HG02884 (cell line): Measurements from ENCODE around the gene TIGD3.

Experiments
- ATAC-seq: cut with Tn5 transposase; IDR thresholded peaks from one replicate; pipeline ENCODE4 v1.9.1; 2021; ENCODE audit warnings: mild to moderate bottlenecking, moderate library complexity; ENCODE audit not compliant: unreplicated experiment

TIGD3 gene, protein sequence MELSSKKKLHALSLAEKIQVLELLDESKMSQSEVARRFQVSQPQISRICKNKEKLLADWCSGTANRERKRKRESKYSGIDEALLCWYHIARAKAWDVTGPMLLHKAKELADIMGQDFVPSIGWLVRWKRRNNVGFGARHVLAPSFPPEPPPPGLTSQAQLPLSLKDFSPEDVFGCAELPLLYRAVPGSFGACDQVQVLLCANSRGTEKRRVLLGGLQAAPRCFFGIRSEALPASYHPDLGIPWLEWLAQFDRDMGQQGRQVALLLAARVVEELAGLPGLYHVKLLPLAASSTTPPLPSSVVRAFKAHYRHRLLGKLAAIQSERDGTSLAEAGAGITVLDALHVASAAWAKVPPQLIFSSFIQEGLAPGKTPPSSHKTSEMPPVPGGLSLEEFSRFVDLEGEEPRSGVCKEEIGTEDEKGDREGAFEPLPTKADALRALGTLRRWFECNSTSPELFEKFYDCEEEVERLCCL

DNA sequence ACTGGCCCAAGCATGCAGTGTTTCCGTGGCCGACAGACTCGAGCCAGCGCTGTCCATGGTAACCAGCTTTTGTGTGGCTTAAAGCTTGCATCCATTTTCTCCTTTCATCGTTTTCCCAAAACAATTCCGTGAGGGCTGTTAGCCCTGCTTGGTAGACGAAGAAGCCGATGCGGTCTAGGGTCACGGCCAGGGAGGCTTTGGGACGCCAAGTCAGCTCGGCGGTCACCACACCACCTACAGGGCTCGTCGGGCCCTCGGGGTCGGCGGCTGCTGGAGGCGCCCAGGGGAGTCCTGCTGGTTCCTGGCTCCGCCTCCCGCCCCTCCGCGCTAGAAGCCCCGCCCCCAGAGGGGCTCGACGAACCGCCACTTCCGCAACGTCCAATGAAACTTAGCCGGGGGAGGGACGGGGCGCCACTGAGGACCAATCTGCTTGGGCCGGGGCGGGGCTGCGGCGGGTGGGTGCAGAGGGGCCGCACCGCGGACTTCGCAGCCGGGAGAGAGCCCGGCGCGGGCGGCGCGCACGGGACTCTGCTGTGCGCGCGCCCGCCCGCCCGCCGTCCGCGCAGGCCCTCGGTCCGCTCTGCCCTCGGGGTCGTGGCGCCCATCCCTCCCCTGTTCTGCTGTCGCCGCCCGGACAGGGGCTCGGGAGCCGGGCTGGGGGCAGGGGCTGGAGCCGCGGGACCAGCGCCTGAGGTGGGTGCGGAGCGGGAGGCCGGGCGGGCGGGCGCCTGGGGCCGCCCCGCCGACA lies at the start of gene TIGD3:
TSS of gene TIGD3 (plus strand) at position 487 of the 748 bp plus-strand sequence. CDS start 1,058 bp downstream, outside the sequence.
- ATAC-seq: peak; percentile 84

DNA sequence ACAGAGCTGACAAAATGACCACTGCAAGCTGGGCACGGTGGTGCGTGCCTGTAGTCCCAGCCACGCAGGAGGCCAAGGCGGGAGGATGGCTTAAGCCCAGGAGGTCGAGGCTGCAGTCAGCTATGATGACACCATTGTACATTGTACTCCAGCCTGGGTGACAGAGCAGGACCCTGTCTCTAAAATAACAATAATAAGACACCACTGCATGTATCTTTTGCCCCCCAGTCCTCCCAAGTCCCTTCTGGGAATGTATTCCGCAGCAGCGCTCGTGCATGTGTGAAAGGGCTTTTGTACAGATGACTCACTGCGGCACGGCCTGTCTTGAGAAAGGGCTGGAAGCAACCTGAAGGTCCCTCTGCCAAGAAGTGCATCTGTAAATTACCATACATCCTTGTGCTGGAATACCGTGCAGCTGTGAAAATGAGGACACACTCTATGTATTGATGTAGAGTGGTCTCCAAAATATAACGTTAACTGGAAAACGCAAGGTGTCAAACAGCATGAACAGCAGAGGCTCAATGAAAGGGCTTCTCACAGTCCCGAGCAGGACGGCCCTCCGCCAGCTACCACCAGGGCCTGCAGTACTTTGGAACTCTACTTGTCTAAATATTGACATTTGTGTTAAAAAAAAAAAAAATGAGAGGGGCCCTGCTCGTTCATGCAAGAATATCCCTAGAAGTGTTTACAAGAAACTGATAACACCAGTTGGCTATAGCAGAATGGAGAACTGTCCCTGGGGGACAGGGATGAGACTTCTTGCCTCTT lies 48.9 kb upstream of the TIGD3 start:
- no peak for ATAC-seq

DNA sequence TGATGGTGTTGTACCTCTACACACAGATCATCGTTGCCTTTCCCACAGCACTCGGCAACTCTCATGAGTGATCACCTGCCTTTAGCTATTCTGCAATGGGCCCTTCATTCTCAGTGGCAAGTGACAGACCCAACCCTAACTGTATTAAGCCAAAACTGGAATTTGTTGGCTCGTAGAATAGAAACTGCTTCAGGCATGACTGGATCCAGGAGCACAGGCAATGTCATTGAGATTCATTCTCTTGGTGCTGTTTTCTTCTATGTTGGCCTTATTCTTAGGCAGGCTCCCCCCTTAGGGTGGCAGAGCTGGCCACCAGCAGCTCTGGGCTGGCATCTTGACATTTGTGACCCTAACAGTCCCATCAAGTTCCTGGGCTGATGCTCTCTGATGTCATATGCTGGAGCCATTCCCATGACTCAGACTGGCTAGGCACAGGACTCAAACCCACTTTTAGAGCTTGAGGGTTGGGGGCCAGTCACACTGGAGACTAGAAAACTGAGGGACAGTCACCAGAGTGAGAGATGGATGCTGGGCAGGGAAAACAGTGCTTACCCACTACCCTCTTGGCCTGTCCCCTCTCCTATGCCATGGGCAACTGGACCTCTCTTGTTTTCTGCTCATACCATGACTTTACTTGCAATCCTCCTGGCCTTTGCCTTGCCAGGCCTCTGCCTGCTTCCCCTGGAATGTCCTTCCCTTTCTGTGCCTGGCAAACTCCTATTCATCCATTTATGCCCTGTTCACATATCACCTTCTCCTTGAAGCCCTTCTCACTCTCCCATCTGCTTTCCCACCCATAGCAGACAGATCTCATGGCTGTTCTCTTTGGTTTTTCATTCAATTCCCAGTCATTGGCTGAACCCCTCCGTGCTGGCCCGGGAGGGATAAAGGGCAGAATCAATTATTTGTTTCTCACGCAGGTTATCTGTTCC lies 47.0 kb upstream of the TIGD3 start:
- ATAC-seq: no peak

DNA sequence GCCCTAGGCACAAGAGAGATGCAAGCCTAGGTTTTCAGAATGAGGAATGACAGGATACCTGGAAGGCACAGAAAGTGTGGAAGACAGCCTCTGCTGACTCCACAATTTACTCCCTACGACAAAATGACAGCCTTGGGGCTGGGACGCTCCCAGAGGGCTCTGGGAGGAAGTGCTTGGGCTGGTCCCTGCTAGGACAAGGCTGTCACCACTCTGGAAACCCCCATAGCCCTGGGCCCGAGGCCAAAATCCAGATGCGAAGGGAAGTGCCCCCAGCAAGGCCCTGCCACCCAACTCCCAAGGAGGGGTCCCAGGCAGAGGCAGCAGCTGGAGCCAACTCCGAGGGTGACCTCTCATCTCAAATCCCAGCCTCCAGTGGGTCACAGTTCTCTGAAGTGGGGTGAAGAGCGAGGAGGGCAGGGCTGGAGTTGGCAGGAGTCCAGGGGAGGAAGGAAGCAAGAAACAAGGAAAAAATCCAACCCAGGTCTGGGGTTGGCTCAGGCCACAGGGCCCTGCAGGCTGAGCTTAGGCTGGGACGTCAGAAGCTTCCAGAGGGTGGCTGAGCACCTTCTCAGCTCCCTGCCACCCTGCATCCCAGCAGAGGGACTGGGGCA lies 46.2 kb upstream of the TIGD3 start:
- no peak for ATAC-seq

DNA sequence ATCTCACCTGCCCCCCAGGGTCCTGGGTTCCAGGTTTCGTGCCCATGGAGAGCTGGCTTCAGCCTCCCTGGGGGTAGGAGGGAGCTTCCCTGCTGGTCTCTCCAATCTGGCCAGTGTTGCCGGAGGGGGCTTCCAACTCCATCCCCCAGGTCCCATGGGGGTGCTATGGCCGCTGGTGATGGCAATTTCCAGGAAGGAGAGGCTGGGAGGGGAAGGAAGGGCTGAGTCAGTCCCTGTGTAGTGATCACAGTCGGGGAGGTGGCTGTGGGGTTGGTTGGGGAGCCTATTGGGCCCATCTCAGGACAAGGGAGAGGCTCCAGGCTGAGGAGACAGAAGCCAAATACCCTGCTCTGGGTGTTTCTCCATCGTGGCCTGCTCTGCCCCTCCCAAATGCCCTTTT lies 45.5 kb upstream of the TIGD3 start:
- ATAC-seq: no peak

DNA sequence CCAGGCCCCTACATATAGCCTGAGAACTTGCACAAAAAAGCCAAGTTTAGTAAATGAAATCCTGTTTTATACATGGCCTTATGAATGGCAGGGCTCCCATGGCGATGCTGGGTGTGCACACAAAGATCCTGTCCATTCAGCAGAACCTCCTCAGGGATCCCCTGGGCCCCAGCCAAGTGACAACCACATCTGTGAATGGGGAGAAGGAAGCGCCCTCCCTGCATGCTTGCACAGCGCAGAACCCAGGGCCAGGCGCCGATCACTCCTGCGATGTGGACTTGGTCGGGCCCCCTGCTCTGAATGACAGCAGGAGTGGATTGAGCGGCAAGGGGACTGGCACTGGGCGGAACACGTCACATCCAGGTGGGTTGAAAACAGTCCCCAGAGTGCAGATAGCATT lies 44.3 kb upstream of the TIGD3 start:
- no peak for ATAC-seq

DNA sequence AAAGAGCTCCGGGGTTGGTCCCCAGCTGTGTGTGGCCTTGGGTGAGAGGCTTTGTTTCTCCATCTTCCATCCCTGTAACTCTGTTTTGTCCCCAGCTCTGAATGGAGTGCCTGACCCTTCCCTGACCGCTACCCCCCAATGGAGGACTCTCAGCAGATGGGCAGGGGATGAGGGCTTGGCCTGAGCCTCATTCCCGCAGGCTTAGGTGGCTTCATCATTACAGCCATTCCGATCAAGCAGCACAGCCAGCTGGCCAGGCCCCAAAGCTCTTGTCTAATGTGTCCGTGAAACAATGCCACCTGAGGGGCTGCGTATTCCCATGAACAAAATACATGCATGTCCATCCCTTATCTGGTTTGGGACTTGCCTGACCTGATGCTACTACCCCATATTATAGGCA lies 43.8 kb upstream of the TIGD3 start:
- no peak for ATAC-seq

DNA sequence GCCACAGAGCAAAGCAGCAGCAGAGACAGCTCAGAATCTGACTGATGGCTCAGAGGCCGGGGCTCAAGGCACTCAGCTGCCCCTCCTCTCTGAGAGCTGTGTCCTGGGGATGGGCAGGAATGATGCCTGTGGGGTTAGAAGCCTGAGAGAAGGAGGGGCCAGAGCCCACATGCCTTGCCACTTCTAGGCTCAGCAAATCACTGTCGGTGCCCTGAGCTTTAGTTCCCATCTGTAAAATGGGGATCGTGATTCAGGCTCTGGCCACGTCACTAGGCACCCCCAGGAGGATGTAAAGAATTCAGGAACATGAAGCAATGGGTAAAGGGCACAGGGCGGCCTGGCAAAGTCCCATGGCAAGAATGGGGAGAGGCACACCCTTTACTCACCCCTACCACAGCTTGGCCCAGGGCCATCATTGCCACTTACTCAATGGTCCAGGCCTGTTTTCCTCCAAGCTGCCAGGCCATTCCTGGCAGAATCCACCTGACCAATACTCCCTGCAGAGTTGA lies 43.3 kb upstream of the TIGD3 start:
- ATAC-seq: no peak

DNA sequence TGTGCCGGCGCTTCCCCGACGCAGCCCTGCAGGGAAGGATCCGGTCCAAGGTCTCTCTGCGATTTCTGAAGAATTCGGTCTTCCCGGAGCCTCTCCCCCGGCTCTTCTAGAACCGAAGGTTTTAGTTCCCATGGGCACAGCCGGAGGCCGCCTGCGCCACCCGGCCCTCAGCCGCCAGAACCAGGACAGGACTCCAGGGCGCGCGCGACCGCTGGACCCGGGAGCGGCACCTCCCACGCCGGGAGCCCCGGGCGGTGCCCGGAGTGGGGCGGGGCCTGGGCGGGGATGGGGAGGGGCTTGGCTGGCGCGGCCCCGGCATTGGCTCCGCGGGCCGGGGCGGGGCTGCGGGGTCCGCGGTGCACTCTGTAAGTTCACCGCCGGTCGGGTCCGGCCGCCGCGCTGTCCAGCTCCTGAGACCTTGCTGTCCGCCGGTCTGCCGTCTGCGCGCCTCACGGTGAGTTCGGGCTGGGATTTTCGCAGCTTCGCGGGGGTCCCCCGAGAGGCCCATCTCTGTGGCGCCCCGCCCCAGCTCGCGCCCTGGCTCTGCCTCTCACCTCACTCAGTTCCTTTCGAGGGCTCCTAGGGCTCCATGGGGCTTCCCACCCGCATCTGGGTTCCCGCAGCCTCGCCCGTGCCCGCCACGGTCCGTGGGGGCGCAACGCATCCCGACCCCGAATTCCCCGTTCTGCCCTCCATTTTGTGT lies 39.9 kb upstream of the TIGD3 start, which contains the start of gene CDC42EP2:
TSS of gene CDC42EP2 (plus strand) at position 366 of the 703 bp plus-strand sequence. CDS start 6,033 bp downstream, outside the sequence.
- ATAC-seq: peak; percentile 65

DNA sequence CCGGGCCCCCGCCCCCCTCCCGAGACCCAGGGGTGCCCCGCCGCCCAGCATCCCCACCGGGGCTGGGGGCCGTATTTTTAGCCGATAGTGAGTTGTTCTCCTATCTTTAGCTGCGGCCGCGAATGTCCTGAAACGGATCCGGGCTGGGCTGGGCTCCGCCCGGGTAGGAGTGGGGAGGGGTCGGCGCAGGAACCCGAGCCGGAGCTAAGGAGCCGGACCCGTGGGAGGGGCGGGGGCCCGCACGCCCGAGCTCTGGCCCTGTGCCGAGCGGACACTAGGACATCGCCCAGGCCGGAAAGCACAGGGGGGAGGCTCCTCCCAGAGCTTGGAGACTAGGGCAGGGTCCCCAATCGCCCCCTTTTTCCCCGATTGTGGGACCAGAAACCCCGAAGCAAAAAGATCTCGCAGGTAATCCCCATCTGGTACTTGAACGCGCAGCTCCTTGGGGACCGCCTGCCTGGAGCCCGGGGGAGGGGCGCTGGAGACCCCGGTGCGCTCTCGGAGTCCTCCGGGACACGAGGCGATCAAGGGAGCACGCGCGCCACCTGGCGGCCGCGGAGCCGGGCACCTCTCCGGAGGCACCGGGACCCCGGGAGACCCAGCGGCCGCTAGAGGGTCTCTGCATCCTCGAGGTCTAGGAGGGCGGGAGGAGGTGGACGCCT lies 39.2 kb upstream of the TIGD3 start:
- ATAC-seq: no peak

DNA sequence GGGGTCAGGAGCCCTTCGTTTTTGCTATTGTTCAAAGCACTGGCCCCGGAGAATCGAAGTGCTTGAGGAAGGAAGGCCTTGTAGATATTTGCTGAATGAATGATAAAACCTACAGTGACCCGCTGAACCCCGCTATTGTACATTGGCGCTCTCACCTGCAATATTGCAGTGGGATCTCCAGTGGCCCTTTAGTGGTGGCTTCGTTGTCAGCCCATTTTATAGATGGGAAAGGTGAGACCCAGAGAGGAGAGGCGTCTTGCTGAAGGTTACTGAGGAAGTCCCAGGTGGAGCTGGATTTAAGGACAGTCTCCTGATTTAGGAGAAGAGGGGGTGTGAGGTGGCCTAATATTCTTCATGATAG lies 38.7 kb upstream of the TIGD3 start:
- ATAC-seq: no peak

DNA sequence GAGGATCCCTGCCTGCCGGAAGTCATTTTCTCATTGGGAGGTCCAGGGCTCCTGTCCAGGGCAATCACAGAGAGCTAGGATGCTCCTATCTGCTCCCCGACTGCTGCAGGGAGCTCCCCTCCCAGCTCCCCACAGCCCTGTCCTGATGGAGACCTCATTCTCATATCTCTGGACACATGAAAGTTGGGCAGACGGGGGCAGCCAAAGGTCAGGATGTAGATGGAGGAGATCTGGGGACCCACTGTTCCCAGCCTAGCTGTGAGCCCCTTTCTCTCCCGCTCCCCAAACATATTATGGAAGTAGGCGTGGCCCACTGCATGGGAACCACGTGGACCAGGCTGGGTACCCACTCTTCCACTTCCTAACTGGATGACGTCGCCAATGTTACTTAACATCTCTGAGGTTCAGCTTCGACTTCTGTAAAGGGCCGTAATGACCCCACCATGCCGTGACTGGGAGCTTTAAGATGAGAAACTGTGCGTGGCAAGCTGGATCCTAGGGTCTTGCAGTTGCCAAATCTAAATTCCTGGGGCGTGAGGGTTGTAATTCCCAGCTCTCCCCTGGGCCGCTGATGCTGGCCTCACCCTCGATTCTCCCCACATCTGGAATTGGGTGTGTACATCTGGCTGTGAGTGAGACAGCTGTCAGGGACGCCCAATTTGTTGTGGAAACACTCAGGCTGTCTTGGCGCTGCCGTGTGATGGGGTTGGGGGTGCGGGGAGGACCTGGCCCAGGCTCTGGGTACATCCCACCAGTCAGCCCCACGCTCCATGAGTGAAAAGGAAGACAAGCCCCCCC lies 38.1 kb upstream of the TIGD3 start:
- no peak for ATAC-seq

DNA sequence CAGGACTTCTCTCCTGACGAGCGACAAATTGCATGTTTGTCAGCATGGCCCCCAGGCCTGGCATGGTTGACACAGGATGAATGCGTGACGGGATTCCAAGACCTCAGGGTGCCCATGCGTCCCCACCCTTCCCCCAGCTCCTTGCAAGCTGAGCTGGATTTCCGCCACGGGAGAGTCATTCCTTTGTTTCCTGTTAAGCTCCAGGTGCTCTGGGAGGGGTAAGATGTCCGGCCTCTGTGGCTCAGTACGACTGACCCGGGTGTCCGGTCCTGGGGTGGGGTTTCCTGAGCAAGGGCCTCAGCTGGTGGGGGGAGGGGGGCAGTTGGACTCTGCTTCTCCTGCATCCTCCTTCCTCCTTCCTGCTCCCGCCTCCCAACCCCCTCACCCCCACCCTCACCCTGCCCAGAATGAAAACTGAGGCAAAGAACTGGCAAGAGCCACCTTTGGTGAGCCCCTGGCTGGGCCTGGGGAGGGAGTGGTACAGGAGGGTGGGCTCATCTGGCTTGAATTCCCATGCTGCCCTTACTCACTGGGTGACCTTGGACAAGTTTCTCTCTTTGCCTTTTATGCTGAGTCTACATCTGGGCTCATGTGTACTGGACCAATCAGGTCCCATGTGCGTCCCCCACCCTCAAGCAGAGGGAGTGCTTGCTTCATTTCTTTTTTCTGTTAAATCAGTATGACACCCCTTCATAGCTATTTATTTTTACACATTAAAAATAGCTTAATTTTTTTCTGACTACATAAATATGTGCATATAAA lies 37.3 kb upstream of the TIGD3 start:
- no peak for ATAC-seq

DNA sequence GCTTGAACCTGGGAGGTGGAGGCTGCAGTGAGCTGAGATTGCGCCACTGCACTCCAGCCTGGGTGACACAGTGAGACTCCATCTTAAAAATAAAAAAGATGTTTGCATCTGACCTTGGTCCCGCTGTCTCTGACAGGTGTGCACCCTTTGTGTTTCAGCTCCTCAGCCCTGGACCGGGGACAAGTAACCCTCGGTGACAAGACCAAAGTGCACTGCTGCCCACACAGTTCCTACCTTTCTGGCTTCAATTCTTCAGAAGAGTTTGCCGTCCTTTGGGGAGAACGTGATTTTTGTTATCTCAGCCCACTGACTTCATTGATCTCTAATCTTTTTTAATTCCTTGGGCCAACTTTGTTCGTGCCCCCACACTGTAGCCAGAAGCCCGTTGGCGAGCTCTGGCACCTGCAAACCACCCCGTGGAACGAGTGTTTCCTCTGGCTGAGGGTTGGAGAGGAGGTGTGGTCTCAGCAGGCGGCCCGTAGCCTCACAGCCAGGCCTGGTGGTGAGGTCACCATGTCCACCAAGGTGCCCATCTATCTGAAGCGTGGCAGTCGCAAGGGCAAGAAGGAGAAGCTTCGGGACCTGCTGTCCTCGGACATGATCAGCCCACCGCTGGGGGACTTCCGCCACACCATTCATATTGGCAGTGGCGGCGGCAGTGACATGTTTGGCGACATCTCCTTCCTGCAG lies 34.0 kb upstream of the TIGD3 start:
- ATAC-seq: no peak

DNA sequence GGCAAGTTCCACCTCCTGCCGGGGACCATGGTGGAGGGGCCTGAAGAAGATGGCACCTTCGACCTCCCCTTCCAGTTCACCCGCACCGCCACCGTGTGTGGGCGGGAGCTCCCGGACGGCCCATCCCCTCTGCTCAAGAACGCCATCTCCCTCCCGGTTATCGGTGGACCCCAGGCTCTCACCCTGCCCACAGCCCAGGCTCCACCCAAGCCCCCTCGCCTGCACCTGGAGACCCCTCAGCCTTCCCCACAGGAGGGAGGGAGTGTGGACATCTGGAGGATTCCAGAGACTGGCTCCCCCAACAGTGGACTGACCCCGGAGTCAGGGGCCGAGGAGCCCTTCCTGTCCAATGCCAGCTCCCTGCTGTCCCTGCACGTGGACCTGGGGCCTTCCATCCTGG lies 33.5 kb upstream of the TIGD3 start:
- ATAC-seq: no peak

DNA sequence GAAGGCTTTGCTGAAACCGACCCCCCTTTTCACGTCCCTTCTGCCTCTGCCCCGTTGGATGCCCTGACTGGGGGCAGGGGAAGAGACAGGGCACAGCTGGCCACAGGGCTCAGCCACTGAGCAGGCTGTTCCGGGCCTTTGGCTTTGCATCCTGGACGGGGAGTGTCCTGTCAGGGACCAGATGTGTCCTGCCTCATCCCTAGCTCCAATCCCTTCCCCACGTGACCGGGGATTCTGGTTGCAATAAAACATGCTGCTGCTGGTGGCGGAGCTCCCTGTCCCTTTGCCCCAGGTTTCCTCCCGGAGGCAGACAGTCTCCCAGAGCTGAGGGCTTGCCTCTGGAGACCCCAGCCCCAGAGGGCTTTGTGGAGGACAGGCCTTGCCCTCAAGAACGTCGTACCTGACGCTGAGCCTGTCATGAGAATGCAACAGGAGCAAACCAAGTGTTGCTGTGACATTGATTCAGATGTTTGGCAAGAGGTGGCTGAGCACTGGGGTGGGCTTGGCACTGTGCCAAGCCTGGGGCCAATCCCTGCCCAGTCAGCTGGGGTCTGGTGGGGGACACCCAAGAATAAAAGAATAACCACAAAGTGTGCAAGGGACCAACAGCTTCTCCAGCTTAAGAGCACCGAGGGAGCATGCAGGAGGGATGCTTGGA lies 32.6 kb upstream of the TIGD3 start:
- no peak for ATAC-seq
